ENCODE data around the gene MAP4K4.
"Not testable (repeated sequence)": the region's sequence is repeated elsewhere in the genome, so short reads cannot be mapped to it uniquely, and the experiment has no call there.

GRCh38 chr2:101769726-101770125 lies 72.2 kb downstream of the MAP4K4 start:
- not testable (repeated sequence) for TF ChIP-seq EZH2phosphoT487 (conservative IDR thresholded peaks at IDR 0.05; ENCODE audit: low read length)
- TF ChIP-seq, protein P1, sequence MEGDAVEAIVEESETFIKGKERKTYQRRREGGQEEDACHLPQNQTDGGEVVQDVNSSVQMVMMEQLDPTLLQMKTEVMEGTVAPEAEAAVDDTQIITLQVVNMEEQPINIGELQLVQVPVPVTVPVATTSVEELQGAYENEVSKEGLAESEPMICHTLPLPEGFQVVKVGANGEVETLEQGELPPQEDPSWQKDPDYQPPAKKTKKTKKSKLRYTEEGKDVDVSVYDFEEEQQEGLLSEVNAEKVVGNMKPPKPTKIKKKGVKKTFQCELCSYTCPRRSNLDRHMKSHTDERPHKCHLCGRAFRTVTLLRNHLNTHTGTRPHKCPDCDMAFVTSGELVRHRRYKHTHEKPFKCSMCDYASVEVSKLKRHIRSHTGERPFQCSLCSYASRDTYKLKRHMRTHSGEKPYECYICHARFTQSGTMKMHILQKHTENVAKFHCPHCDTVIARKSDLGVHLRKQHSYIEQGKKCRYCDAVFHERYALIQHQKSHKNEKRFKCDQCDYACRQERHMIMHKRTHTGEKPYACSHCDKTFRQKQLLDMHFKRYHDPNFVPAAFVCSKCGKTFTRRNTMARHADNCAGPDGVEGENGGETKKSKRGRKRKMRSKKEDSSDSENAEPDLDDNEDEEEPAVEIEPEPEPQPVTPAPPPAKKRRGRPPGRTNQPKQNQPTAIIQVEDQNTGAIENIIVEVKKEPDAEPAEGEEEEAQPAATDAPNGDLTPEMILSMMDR (IDR thresholded peaks at IDR 0.05; ENCODE audit: insufficient read depth, low read length, poor library complexity, severe bottlenecking): not testable (repeated sequence)
